Measurements from ENCODE around the gene PIGB.
"Not testable (repeated sequence)": the region's sequence is repeated elsewhere in the genome, so short reads cannot be mapped to it uniquely, and the experiment has no call there.

The PIGB gene

DNA sequence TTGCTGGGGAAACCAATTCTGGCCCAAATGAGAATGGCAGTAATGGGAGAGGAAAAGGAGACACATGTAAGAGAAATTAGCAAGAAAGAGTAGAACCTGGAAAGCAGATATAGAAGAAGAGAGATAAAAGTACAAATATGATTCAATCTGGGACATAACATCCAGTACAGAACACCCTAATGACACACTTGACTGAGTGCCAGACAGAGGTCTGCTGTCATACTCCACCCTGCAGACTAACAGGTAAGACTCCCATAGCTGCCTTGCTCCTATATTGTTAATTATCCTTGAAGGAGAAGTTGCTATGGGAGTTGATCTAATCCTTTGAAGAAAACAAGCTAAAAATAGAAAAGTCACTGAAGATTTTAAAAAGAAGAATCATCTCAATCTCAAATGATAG, 68.0 kb downstream of the PIGB start:
- no peak for DNase-seq

- DNase-seq = no peak
These were observed 70.2 kb downstream of the PIGB start for GRCh38 chr15:55389264-55389607.

- no peak for DNase-seq
These were observed 75.7 kb downstream of the PIGB start for GRCh38 chr15:55394694-55395093.

DNA sequence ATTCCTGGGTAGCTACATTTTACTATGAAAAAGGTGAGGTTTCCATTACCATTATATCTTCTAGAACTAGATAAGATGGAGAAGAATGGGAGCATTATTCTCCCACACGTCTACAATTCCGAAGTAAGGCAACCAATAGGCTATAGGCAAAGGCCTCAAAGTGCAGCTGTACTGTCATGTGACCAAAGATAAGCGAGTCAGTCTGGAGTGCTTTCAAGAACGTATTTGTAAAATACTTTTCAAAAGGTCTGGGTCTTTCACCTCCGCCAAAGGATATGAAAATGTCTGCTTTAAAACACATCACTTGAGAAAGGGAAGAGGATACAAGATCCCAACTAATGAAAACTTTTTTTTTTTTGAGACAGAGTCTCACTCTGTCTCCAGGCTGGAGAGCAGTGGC, 79.2 kb downstream of the PIGB start:
- no peak for DNase-seq

DNA sequence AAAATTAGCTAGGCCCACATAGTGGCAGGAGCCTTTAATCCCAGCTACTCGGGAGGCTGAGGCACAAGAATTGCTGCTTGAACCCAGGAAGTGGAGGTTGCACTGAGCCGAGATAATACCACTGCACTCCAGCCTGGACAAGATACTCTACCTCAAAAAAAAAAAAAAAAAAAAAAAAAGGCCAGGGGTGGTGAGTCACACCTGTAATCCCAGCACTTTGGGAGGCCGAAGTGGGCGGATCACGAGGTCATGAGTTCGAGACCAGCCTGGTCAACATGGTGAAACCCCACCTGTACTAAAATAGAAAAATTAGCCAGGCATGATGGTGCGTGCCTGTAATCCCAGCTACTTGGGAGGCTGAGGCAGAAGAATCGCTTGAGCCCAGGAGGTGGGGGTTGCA, 81.0 kb downstream of the PIGB start:
- DNase-seq = not testable (repeated sequence)

DNA sequence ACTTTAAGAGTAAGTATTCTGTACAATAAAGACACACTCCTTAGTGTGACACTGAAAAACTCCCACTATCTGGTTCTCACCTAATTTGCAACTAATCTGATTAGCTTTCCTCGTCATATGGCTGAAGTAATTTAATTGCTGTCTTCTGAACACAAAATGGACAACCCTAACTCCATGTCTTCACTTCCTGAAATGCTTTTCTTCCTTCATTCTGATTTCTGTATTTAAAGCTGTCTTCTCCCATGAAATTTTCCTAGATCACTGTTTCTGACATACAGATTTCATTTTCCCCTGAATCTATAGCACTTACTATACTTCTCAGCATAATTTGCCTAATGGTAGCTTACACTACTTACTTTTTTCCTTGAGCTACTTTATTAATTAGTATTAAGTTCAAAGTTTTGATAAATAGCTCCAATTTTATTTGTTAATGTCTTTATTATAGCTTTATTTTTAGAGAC, 82.8 kb downstream of the PIGB start:
- no peak for DNase-seq

GRCh38 chr15:55402707-55403106, 83.7 kb downstream of the PIGB start:
- no peak for DNase-seq

- DNase-seq = no peak
These were observed 84.5 kb downstream of the PIGB start for GRCh38 chr15:55403531-55403930.
